Measurements from ENCODE around the gene ANAPC2.

DNA sequence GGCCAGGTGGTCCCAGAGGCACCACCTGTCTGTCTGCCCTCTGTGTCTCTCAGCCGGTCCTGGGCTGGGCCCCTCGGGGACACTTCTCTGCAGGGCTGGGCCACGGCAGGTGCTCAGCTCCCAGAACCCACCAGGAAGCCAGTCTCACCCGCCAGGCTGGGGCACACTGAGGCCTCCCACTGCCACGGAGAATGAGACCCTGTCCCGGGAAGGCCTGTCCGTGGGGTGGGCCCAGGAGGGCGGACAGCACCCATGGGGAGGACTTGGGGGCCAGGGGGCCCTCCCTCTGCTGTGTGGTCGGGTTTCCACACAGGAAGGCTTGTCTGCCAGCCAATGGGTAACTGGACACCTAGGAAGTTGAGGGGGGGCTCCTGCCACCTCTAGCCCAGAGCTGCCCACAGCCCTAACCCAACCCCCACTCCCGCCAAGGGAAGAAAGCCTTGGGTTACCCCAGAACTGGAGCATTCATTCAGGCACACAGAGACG is 48.6 kb upstream of the ANAPC2 start:
- TF ChIP-seq EZH2 (IDR thresholded peaks at IDR 0.05) = no peak
- TF ChIP-seq, protein P1, sequence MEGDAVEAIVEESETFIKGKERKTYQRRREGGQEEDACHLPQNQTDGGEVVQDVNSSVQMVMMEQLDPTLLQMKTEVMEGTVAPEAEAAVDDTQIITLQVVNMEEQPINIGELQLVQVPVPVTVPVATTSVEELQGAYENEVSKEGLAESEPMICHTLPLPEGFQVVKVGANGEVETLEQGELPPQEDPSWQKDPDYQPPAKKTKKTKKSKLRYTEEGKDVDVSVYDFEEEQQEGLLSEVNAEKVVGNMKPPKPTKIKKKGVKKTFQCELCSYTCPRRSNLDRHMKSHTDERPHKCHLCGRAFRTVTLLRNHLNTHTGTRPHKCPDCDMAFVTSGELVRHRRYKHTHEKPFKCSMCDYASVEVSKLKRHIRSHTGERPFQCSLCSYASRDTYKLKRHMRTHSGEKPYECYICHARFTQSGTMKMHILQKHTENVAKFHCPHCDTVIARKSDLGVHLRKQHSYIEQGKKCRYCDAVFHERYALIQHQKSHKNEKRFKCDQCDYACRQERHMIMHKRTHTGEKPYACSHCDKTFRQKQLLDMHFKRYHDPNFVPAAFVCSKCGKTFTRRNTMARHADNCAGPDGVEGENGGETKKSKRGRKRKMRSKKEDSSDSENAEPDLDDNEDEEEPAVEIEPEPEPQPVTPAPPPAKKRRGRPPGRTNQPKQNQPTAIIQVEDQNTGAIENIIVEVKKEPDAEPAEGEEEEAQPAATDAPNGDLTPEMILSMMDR (IDR thresholded peaks at IDR 0.05) = no peak
- TF ChIP-seq EZH2phosphoT487 (IDR thresholded peaks at IDR 0.05) = no peak
